HG02759 (cell line): ENCODE results near the gene TMEM94.

Source experiments
- ATAC-seq: cut with Tn5 transposase; IDR thresholded peaks from one replicate; pipeline ENCODE4 v1.9.1; 2021; ENCODE audit warnings: mild to moderate bottlenecking, moderate library complexity; ENCODE audit not compliant: unreplicated experiment

TMEM94 gene

DNA sequence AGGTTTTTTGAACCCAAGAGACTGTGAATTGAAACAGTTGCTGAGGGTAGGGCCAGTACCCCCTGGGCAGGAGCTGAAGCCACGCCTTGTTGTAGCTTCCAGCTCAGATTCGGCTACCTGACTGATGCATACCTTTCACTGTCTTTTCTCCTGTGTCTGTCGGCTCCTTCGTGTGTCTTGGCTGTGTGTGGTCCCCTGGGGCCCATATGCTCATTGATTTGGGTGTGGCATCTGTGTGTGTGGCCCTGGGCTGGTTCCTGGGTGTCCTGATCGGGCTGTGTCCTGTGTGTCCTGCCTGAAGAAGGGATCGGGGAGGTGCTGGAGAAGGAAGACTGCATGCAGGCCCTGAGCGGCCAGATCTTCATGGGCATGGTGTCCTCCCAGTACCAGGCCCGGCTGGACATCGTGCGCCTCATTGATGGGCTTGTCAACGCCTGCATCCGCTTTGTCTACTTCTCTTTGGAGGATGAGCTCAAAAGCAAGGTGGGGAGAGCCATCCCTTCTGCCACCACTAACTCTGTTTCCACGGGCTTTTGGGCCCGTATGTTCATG is 38.0 kb downstream of the TMEM94 start:
- ATAC-seq = no peak

- ATAC-seq = no peak
Measured at GRCh38 chr17:75496005-75496404, 39.6 kb downstream of the TMEM94 start.

- no peak for ATAC-seq
Measured at GRCh38 chr17:75498039-75498725, 41.7 kb downstream of the TMEM94 start.

DNA sequence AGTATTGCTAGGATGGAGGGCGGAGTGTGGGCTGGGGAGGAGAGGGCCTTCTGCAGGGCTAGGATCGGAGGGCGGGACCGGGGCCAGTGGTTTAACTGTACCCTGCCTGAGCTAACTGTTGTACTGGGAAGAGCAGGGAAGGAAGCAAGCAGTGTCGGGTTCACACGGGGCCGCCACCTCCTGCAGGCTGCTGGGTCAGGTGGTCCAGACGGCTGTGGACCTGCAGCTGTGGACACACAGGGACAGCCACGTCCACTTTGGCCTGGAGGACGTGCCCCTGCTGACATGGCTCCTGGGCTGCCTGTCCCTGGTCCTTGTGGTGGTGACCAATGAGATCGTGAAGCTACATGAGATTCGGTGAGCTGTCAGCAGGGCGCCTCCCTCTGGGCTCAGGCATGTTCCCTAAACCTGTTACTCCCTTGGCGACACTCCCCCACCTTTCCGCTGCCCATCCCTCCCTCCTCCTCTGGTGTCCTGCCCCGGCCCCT is 42.3 kb downstream of the TMEM94 start:
- no peak for ATAC-seq

- ATAC-seq = no peak
Measured at GRCh38 chr17:75499313-75500022, 43.0 kb downstream of the TMEM94 start.

- ATAC-seq = no peak
Measured at GRCh38 chr17:75500419-75501216, 44.2 kb downstream of the TMEM94 start.

DNA sequence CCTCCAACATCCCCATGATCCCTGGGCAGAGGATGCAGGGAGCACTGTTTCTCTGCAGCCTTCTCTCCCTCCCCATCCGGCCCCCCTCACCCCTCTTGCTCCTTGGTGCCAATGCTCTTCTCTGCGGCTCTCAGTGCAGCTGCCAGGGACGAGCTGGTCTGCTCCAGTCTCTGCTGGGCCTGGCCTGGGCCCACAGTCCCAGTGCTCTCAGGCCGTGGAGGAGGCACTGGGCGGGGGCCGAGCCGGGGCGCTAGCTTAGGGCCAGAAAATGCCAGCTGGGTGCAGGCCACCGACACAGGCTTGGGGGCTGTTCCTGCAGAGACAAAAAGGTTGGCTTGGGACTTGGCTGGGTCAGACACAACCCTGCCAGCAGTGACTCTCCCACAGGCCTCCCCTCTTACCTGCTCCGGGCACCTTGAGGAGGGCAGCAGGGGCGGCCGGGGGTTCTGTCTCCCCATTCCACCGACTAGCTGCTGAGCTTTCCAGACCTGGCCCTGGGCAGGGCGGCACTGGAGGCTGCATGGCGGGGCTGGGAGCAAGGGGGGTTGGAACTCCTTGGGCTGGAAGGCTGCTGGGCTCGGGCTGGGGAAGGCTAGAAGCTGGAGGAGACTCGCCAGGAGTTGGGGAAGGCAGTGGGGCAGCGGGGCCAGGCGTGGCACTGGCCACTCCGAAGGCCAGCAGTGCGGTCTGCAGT is 45.1 kb downstream of the TMEM94 start:
- ATAC-seq = no peak

GRCh38 chr17:75502072-75502720 is 45.8 kb downstream of the TMEM94 start:
- ATAC-seq = no peak

DNA sequence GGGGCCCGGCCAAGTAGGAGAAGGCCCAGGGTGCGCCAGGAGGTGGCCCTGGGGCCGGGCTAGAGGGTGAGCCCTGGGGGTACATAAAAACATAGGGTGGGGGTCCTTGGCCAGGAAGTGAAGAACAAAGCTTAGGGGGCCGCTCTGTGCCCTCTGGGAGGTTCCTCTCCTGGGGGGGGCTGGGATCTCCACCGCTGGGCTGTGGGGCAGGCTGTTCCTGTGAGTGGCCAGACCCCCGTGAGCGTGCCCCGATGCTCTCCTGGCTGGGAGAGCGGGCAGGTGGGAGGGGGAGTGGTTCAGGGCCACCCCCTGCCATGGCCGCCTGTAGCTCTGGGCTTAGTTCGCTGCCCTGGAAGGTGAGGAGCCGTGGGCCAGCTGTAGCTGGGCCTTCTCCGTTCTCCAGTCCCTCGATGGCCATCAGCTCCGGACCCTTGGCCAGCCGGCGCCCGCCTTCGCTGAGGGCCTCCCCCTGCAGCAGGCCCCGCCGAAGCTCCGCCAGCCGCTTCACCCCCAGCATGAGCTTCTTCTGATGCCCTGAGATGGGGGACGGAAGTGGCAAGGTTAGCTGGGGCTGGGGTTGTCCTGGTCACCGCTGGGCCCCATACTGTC is 46.4 kb downstream of the TMEM94 start:
- ATAC-seq = no peak

GRCh38 chr17:75503337-75503950 is 47.0 kb downstream of the TMEM94 start:
- no peak for ATAC-seq

DNA sequence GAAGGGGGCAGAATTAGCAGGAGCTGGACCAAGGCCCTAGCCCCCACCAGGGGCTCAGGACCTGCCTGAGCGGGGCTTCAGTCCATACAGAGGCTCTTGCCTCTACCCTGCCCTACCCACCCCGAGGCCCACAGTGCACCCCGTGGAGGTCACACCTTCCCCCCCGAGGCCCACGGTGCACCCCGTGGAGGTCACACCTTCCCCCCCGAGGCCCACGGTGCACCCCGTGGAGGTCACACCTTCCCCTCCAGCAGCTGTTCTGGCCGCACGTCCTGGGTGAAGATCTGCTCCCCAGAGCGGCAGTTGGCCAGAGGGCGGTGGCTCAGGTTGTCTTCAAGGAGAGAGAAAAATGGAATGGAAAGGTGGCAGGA is 47.5 kb downstream of the TMEM94 start:
- no peak for ATAC-seq

DNA sequence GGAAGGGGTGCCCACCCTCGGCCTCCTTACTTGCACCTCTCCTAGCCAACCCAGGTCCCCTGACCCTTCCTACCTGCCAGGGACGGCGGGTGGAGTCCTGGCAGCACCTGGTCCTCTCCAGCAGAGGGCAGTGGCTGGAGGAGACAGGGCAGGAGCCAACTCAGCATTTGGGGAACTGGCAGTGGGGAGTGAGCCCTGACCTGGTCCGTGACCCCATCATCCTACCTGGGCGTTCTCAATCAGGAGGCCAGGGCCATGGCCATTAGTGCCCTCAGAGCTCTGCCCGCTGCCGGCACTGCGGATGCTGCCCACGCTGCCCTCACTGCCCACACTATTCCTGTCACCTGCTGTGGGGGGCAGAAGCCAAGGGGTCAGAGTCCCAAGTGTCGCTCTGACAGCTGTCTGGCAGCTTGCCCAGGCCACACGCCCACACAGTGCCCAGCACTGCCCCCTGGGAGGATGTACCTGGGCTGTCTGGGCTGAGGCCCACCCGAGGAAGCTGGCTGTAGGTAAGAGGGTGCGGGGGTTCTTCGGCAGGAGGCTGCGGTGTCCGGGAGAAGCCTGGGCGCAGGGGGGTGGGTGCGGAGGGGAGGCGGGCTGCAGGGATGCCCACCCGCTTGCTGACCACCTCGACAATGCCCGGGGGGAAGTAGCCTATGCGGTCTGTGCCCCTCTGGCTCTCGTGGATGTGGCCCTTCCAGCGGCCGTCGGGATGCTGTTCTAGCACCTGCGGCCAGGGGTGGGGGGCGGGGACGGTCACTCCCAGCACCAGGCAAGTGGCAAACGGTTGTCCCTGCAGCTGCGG is 48.1 kb downstream of the TMEM94 start:
- ATAC-seq = no peak

DNA sequence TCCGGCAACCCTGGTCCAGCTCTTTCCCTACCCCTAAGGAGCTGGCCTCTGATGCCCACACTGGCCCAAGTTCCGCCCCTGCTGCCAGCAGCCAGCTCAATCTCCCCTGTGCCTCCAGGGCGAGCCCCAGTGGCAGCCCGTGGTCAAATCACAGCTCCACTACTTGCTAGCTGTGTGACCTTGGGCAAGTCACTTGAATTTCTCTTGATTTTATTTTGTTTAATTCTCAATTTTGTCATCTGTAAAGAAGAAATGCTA is 48.6 kb downstream of the TMEM94 start:
- ATAC-seq = no peak

DNA sequence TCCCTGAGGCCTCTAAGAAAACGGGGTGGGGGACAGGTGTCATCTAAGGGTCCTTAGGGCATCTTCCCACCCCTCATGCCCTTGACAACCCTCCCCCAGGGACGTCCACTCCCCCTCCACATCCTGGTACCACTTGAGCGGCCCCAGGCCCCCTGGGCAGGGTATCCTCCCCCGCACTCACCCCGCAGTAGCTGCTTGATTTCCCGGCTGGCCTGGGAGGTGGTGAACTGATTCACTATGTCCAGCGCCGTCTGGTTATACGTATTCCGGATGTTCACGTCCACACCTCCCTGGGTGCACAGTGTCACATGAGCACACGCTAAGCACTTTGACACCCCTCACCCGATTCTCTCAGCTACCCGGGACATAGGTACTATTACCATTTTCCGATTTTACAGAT is 49.2 kb downstream of the TMEM94 start:
- ATAC-seq = no peak

GRCh38 chr17:75506134-75506533 is 49.7 kb downstream of the TMEM94 start:
- ATAC-seq = no peak

- ATAC-seq = no peak
Measured at GRCh38 chr17:75506888-75507287, 50.5 kb downstream of the TMEM94 start.

GRCh38 chr17:75507733-75508719 is 51.6 kb downstream of the TMEM94 start:
- no peak for ATAC-seq

DNA sequence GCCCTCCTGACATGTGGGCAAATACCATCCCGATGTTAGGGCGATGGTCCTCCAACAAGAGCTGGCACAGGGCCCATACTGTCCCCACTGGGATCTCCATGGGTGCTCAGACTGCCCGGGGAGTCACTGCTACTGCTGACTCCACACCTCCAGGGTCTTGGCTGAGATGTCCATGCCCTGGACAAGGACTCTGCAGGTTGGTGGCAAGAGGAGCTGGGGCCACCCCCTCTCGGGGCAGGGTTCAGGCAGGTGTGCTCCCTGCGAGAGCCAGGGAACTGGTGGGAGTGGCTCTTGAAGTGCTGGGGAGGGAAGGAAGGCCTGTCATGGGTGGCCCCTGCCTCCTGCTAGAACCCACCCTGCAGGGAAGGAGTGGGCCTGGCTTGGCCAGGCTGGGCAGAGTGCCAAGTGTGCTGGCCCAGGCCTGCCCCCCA is 52.5 kb downstream of the TMEM94 start:
- no peak for ATAC-seq
